SW 1271 (cell line): ENCODE data around the gene SNCG.

Experiments used
- DNase-seq, 2 experiments: peaks; one replicate each; lab custom pipeline; 2025; lab: John Stamatoyannopoulos, UW

The SNCG gene

DNA sequence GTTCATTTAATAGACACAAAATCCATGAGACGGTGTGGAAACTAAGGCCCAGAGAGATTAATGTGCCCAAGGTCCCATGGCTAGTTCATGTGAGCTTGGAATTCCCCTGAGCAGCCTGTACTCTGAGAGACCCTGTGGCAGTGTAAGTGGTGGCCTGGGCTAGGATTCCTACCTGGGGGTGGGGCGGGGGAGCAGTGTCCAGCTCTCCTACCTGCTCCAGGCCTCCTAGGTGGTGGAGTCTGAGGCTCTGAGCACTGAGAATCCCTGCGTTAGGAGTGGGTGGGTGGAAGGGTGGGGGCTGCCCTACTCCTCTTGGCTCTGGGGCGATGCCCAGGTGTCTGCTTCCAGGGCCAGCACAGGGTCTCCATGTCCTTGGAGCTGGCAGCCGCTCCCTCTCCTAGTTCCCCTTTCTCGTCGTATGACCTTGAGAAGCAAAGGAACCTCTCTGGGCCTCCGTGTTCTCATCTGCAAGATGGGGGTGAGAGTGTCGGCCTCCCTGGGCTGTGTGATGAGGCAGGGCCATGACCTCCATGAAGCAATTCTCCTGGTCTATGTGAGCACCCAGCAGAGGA is 2.5 kb downstream of the SNCG start:
- DNase-seq, result no peak

- no peak for DNase-seq
Observed at GRCh38 chr10:86961481-86962091, 3.2 kb downstream of the SNCG start.

- DNase-seq, result no peak
Observed at GRCh38 chr10:86962136-86962980, 4.0 kb downstream of the SNCG start.

- no peak for DNase-seq
Observed at GRCh38 chr10:86962981-86963310, 4.5 kb downstream of the SNCG start.

GRCh38 chr10:86963341-86963919 is 5.0 kb downstream of the SNCG start:
- no peak for DNase-seq

DNA sequence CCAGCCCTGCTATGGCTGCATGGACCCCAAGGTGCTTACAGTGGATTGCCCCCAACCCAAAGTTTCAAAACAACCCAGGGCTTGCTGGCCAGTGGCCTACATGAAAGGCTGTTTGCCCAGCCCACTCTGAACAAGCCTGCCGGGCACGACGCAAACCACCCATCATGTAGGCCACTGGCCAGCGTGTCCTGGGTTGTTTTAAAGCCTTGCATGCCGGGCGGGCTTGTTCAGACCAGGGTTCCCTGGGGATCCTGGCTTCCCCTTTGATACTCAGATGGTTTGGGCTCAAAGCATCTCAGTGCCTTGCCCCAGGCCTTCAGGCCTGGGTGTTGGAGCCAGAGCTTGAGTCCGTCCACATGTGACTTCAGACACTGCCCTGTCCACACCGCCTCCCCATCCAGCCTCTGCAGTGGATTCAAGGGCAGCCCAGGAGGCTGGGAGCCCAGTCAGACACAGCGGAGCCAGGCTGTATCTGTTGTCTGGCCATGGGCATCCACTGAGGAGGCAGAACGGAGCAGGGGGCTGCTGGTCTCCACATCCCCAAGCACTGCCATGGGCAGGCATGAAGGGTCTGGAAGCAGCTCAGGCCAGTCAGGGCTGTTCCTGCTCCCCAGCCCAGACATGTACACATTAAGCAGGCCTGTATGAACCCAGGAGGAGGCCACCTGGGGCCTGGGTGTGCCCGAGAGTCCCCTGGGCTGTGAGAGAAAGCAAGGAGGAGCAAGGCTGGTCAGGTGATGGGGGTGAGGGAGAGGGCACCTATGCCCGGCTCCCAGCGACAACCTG is 5.9 kb downstream of the SNCG start:
- DNase-seq, result no peak

DNA sequence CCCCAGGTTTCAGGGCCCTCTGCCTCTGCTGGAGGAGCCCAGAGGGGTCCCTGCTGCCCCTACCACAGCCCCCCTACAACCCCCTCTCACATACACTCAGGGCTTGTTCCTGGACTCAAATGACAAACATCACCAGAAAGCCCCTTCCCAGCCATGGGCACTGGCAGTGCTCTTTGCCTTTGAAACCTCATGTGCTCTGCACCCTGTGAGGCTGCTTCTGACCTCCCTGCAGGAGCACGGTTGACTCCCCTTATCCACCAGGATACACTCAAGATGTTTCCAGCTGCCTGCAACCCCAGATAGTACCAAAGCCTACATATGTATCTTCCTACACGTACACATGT is 6.4 kb downstream of the SNCG start:
- no peak for DNase-seq

GRCh38 chr10:86965986-86966654 is 7.7 kb downstream of the SNCG start:
- DNase-seq, result no peak

DNA sequence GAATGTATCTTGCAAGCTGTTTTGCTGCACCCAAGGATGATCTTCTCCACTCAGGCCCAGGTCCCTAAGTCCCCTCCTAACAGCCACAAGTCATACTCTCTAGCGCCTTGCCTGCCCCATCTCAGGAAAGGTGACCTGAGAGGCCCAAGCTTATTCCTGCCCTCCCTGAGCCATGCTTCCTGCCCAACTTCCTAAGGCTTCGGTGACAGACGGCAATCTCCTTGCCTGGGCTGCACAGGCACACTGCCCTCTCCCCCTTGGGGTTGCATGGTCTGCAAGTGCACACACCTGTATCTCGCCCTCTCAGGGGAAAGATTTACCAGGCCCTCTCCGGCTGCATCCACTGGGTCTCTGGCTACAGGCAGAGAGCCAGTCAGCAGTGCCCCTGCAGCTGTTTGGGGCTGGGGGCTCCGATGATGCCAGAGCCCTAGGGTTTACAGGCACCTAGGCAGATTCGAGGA is 9.1 kb downstream of the SNCG start:
- DNase-seq, result no peak

- no peak for DNase-seq
Observed at GRCh38 chr10:86968271-86968993, 10.0 kb downstream of the SNCG start, which contains the start of gene ADIRF. Gene ADIRF, plus strand, starts transcription at chr10:86968482. Its CDS starts 63 bp downstream, at chr10:86968545.

GRCh38 chr10:86968994-86969355 is 10.6 kb downstream of the SNCG start:
- no peak for DNase-seq

DNA sequence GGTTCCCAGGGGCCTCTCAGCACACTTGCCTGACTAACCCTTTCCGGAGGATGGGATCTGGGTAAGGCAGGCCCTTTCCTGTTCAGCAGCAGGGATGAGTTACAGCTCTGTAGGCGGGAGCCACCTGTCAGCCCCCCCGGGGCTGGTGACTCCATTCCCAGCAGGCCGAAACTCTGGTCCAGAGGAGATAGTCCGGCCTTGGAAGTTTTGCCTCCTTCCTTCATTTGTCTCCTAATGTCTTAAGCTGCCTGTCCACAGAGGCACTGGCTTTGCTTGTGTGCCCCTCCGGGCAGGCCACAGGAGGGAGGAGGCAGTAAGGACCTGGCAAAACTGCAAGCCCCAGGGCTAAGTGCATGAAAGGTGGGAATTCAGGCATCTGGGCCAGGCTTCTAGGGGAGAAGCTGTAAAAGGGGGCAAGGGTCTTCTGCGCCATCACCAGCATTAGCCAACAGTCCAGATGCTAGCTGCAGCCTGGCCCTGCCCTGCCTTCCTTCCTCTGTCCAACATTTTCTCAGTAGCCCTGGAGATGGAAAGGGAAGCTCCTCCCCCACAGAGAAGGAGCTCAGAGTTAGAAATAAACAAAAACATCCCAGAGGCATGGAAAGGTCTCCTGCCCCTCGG is 11.1 kb downstream of the SNCG start:
- peak in 1 of 2 experiments; percentile 17 for DNase-seq

- DNase-seq, result peak in 1 of 2 experiments; percentile 3
Observed at GRCh38 chr10:86970162-86970981, 12.0 kb downstream of the SNCG start.

- DNase-seq, result no peak
Observed at GRCh38 chr10:86970982-86971231, 12.5 kb downstream of the SNCG start.

GRCh38 chr10:86971232-86971991 is 13.0 kb downstream of the SNCG start:
- peak; percentile 40 to 70 for DNase-seq

DNA sequence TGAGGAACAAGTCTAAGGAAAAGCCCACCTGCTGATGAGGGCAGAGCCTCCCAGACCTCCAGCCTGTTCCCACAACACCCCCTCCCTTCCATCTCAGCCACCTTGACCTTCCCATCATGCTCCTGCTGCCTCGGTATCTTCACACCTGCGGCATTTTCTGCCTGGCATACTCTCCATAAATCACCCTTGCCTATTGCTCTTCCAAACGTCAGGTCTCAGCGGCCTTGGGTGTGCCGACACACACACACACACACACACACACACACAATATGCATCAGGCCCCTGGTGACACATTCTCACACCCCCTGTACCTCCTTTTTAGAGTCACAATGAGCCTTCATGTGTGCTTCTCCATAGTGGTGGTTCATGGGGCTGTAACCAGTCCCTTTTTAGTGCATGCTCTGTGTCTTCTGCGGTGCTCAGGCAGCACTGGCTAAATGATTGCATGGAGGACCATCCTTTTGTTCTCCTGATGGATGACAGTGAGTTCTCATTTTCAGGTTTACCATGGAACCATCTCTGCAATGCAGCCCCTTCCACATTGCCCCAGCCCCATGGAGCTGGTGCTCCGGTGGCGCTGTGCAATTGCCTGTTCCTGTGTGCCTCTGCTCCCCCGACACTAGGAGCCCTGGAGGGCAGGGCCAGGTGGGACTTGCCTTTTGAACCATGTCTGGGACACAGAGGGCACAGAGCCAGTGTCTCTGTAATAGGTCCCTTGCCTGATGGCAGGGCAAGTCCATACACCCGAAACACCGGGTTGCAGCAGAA is 14.4 kb downstream of the SNCG start:
- DNase-seq, result no peak

- no peak for DNase-seq
Observed at GRCh38 chr10:86974484-86974883, 16.1 kb downstream of the SNCG start.

DNA sequence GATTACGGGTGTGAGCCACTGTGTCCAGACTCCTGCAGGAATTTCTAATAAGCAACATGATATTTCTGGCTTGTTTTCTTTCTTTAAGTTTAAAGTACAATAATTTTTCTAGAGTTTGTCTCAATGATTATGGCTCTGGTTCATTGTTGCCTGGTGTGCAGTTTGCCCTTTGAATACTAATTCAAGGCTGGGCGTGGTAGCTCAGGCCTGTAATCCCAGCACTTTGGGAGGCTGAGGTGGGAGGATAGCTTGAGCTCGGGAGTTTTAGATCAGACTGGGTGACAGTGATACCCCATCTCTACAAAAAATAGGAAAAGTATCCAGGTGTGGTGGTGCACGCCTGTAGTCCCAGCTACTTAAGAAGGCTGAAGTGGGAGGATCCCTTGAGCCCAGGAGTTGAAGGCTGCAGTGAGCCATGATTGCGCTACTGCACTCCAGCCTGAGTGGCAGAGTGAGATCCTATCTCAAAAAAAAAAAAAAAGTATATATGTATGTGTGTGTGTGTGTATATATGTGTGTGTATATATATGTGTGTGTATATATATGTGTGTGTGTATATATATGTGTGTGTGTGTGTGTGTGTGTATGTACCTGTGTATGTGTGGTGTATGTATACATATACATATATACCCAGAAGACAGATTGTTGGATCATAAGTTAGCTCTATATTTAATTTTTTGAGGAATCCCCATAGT is 18.1 kb downstream of the SNCG start:
- DNase-seq, result no peak
